ENCODE data around the gene MAD1L1.

GRCh38 chr7:1897076-1897860 is 335.5 kb downstream of the MAD1L1 start:
- TF ChIP-seq CTCF (IDR thresholded peaks at IDR 0.05; ENCODE audit: low read depth, low read length, missing input control) (no peak), GABPA (IDR thresholded peaks at IDR 0.05 in 1 of 2, conservative IDR thresholded peaks at IDR 0.05 in 1 of 2) (no peak), HNF4A (conservative IDR thresholded peaks at IDR 0.05) (no peak), REST (IDR thresholded peaks at IDR 0.05) (no peak), RAD21 (IDR thresholded peaks at IDR 0.05) (no peak), YY1 (IDR thresholded peaks at IDR 0.05) (no peak)
